Esophagus squamous epithelium (tissue), 4 donors: ENCODE measurements around the gene FLG.

Experiments used
- CTCF ChIP-seq, 6 experiments: fragments of 450-650 bp in 4 of 6; fragments of 200-600 bp in 2 of 6; sonication (generic) in 2 of 6; IDR thresholded peaks; one replicate each; pipeline ENCODE4 v1.5.1; 2016 to 2019; ENCODE audit warnings: antibody characterized with exemption in 6 of 6, mild to moderate bottlenecking in 4 of 6, moderate library complexity in 4 of 6
- POLR2A ChIP-seq, 4 donors: fragments of 450-650 bp; IDR thresholded peaks; one replicate each; pipeline ENCODE4 v1.6.1; 2017; ENCODE audit warnings: antibody characterized with exemption in 4 of 4, mild to moderate bottlenecking in 4 of 4, moderate library complexity in 3 of 4

GRCh38 chr1:152325111-152325510 is at the start of gene FLG:
- no peak for TF ChIP-seq CTCF (IDR thresholded peaks at IDR 0.05)
- TF ChIP-seq POLR2A (IDR thresholded peaks at IDR 0.05) = no peak
